NCI-H1436 treated with DMSO at 0.1 percent for 48 hours (cell line): ENCODE measurements around the gene HSF2BP.
"Not testable (repeated sequence)": the region's sequence is repeated elsewhere in the genome, so short reads cannot be mapped to it uniquely, and the experiment has no call there.

ENCODE experiments used
- DNase-seq: peaks from one replicate; lab custom pipeline; 2025; lab: John Stamatoyannopoulos, UW

Gene HSF2BP

GRCh38 chr21:43597540-43598250 lies 61.6 kb downstream of the HSF2BP start:
- no peak for DNase-seq

GRCh38 chr21:43597052-43597451 lies 62.2 kb downstream of the HSF2BP start:
- no peak for DNase-seq

- no peak for DNase-seq
These were observed 62.7 kb downstream of the HSF2BP start for GRCh38 chr21:43596616-43597015.

DNA sequence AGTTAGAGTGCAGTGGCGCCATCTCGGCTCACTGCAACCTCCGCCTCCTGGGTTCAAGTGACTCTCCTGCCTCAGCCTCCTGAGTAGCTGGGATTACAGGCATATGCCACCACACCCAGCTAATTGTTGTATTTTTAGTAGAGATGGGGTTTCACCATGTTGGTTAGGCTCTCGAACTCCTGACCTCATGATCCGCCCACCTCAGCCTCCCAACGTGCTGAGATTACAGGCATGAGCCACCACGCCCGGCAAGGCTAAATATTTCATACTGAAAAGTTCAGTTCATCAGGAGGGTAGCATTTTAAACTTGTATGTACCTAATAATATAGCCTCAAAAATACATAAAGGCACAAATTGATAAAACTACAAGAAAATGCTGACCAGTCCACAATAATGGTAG lies 63.5 kb downstream of the HSF2BP start:
- DNase-seq: not testable (repeated sequence)

- DNase-seq: no peak
These were observed 66.2 kb downstream of the HSF2BP start for GRCh38 chr21:43593078-43593477.

DNA sequence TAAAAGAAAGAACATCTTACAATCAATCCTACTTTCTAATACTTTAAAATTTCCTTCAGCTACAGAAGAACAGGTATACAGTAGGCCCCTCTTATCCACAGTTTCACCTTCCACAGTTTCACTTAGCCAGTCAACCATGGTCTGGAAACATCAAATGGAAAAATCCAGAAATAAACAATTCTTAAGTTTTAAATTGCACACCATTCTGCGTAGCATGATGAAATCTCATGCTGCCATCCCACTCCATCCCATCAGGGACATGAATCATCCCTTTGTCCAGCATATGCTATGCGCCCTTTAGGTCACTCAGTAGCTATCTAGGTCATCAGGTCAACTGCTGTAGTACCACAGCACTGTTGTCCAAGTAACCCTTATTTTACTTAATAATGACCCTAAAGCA lies 67.7 kb downstream of the HSF2BP start:
- DNase-seq: no peak

DNA sequence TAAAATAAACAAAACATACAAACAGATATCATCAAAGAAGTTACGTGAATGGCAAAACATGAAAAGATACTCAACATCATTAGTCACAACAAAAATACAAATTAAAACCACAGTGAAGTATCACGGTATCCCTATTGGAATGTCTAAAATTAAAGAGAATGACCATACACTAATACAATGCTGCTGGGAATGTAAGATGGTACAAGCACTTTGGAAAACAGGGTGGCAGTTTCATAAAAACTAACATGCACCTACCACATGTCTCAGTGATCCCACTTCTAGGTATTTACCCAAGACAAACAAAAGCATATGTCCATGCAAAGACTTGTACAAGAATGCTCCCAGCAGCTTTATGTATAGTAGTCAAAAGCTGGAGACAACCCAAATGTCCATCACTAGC lies 69.1 kb downstream of the HSF2BP start:
- no peak for DNase-seq

GRCh38 chr21:43588957-43589356 lies 70.3 kb downstream of the HSF2BP start:
- no peak for DNase-seq

DNA sequence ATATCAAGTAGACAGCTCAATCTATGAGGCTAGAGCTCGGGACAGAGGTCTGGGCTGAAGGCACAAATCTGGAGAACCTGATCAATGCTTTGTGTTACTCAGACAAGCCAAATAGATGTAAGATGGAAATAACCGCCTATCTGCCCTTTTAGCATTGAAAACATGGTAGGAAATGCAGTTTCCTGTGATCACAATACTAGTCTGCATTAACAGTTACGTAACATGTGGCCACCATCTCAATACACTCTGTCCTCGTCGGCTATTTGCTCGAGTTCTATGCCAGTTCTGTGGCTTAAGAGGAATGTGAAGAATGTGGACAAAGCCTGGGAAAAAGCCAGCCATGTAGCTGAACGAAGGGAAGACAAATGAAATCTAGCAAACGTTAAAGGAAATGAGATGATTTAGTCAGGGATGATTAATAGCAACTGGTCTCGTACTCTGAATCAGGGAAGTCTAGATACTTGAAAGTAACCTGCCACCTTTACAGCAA lies 73.3 kb downstream of the HSF2BP start:
- DNase-seq: no peak

- no peak for DNase-seq
These were observed 73.8 kb downstream of the HSF2BP start for GRCh38 chr21:43585514-43585913.

DNA sequence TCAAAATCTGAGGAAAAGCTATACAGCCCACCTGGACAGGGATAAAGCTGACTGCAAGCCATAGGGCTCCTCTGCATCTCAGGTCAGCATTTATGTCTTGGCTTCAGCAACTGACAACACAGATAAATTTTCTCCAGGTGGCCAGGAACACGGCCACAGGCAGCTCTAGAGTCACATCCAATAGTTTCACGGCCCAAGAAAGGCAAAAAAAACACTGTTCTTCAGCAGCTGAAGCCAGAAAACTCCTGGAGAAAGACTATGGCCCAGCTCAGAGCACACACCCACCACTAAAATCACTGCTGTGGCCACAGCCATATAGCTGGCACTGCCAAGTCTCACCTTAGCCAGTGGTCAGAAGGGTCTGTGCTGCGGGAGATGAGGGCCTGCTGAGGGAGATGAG lies 77.8 kb downstream of the HSF2BP start:
- no peak for DNase-seq

DNA sequence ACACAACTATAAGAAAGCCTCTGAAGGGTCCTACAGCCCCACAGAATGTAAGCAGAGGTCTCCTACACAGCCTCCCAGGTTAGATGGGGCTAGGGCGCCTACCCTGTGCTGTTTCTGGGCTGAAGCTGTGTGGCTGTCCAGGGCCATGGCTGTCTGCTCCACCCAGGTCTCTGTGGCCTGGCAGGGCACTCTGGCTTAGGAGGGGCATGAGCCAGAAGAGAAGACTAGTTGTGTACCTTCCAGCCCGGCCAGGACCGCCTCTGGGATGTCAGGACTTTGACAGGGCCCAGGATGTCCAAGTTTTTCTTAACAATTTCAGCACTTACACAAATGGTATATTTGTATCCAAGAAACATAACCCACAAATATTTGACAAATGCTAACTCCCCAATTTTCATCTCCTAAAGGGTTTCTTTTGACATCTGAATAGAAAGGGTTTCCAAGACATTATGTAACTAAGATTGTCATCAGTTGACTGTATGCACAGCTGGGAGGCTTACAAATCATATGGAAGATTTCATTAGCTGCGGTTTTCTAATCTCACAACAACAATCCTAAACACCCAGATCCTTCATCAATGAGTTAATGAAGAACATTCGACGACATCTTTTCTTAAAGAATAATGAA lies 80.5 kb downstream of the HSF2BP start:
- DNase-seq: no peak

DNA sequence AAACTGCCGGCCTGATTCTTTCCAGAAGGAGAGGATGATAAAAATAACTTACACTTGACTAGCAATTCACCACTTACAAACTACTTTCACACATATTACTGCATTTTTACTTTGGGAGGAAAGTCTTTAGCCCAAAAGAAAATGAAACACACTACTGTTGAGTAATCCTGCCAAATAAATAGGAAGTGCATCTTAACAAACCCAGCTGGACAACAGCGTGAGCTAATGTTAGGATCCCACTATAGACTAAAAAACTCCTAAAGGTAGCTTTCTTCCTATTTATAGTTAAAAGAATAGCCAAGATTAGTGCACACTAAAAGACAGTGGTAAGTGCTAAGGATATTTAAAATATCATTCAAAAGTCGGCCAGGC lies 83.8 kb downstream of the HSF2BP start:
- no peak for DNase-seq

DNA sequence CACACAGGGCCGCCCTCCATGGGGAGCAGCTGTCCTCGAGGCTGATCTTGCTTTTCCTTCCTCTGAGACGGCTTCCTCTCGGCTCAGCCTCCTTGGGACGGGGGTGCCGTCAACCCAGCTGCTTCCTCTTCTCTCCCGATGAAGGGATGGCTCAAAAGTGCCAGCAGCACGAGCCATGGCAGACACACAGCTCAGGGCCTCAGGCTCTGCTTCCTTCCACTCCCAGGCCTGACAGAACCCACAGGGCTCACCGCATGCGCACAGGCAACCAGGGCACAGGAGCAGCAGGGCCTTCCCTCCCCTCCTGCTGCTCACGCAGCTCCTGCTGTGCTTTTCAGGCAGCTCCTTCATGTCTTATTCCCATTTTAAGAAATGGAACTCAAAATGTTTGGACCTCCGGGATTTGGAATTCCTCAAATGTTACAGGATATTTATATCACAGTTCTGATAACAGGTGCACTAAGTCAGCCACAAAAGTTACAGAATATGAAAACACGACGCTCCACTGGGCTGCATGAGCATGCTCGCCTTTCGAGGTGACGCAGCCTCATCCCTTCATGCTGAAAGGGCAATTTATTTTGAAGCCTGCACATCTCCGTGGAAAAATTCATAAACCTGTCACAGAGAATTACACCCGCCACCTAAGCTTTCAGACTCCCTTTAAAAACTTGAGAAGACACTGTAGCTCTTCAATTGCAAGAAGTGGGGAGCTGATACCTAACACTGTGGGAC lies 84.4 kb downstream of the HSF2BP start:
- no peak for DNase-seq

- no peak for DNase-seq
These were observed 85.4 kb downstream of the HSF2BP start for GRCh38 chr21:43573921-43574320.

- no peak for DNase-seq
These were observed 86.8 kb downstream of the HSF2BP start for GRCh38 chr21:43572446-43572845.

DNA sequence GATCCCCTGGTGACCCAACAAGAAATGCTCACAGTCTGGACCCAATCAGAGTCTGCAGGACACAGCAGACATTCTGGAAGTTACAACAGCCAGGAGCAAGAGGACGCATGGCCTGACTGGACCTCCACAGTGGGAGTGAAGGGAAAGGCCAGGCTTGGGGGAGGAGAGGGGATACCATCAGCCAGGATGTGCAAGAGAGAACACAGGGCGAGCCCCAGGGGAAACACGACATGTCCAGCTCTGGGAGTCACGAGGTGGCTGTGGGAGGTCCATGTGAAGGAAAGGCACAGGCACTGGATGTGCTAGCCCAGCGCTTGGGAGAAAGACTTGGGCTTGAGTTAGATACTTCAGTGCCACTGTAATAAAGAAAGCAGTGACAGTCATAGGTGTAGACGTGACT lies 87.3 kb downstream of the HSF2BP start:
- DNase-seq: no peak

- not testable (repeated sequence) for DNase-seq
These were observed 89.1 kb downstream of the HSF2BP start for GRCh38 chr21:43570195-43570594.

GRCh38 chr21:43562451-43562850 lies 96.8 kb downstream of the HSF2BP start:
- not testable (repeated sequence) for DNase-seq

GRCh38 chr21:43540561-43540960 lies 118.7 kb downstream of the HSF2BP start:
- DNase-seq: not testable (repeated sequence)

GRCh38 chr21:43522495-43523131 lies 136.7 kb downstream of the HSF2BP start:
- not testable (repeated sequence) for DNase-seq

GRCh38 chr21:43517701-43518100 lies 141.6 kb downstream of the HSF2BP start:
- not testable (repeated sequence) for DNase-seq
